ENCODE measurements around the gene FAM13B.
A peak's percentile ranks its signal among the peaks of the same experiment; 100 is the strongest.

DNA sequence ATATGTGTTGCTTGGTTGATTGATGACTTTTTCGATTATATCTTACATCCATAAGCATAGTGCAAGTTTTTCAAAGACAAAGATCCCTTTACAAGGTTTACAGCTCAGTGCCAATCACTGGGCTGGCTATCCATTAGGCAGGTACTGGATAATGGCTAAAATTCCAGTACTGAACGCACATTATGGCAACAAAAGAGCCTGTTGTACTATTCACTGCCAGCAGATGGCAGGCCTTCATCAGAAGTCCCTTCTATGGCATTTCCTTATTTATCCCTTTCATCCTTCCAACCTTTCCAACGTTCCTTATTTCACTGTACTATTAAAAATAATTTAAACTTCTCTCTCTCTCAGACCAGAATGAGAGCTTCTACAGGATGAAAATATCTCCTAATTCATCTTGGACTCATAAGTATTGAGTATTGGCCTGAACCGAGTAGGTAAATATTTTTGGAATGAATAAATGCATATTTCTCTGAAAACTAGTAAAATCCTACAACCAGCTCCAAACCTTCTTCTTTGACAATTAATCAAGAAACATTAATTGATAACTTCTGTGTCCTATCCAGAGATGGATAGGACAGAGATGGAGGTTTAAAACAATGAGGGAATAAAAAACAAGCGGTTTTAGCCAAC lies 44.3 kb upstream of the FAM13B start:
- TF ChIP-seq SIX5 (IDR thresholded peaks at IDR 0.05; ENCODE audit: low read depth, low read length) (no peak), POLR2AphosphoS5 (IDR thresholded peaks at IDR 0.05; ENCODE audit: low read depth, low read length) (no peak), SIRT6 (IDR thresholded peaks at IDR 0.05; ENCODE audit: low read length) (no peak), ZNF274 (IDR thresholded peaks at IDR 0.05; ENCODE audit: borderline replicate concordance, extremely low read depth, low read length) (no peak), EZH2 (IDR thresholded peaks at IDR 0.05; ENCODE audit: low read depth, low read length, severe bottlenecking) (no peak), NRF1 (IDR thresholded peaks at IDR 0.05; ENCODE audit: low read depth, low read length) (no peak), RFX5 (IDR thresholded peaks at IDR 0.05; ENCODE audit: borderline replicate concordance, low read depth, low read length) (no peak), EGR1 (IDR thresholded peaks at IDR 0.05; ENCODE audit: borderline replicate concordance, low read depth, low read length) (no peak), PHF8 (conservative IDR thresholded peaks at IDR 0.05; ENCODE audit: low read depth, low read length) (no peak), HDAC6 (IDR thresholded peaks at IDR 0.05; ENCODE audit: low read depth, low read length) (no peak)
- TF ChIP-seq, protein P1, sequence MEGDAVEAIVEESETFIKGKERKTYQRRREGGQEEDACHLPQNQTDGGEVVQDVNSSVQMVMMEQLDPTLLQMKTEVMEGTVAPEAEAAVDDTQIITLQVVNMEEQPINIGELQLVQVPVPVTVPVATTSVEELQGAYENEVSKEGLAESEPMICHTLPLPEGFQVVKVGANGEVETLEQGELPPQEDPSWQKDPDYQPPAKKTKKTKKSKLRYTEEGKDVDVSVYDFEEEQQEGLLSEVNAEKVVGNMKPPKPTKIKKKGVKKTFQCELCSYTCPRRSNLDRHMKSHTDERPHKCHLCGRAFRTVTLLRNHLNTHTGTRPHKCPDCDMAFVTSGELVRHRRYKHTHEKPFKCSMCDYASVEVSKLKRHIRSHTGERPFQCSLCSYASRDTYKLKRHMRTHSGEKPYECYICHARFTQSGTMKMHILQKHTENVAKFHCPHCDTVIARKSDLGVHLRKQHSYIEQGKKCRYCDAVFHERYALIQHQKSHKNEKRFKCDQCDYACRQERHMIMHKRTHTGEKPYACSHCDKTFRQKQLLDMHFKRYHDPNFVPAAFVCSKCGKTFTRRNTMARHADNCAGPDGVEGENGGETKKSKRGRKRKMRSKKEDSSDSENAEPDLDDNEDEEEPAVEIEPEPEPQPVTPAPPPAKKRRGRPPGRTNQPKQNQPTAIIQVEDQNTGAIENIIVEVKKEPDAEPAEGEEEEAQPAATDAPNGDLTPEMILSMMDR (IDR thresholded peaks at IDR 0.05; ENCODE audit: control extremely low read depth in 1 of 3, insufficient read depth in 1 of 3, low read depth in 1 of 3, low read length in 3 of 3), result peak in 2 of 3 experiments; percentile 85 to 87; a peak in 3 of 4 replicates
- TF ChIP-seq, protein P2, sequence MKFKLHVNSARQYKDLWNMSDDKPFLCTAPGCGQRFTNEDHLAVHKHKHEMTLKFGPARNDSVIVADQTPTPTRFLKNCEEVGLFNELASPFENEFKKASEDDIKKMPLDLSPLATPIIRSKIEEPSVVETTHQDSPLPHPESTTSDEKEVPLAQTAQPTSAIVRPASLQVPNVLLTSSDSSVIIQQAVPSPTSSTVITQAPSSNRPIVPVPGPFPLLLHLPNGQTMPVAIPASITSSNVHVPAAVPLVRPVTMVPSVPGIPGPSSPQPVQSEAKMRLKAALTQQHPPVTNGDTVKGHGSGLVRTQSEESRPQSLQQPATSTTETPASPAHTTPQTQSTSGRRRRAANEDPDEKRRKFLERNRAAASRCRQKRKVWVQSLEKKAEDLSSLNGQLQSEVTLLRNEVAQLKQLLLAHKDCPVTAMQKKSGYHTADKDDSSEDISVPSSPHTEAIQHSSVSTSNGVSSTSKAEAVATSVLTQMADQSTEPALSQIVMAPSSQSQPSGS (IDR thresholded peaks at IDR 0.05; ENCODE audit: low read length), result no peak

All from H1 (cell line).